ENCODE measurements around the gene ANKRD12.

- TF ChIP-seq BHLHE40 (IDR thresholded peaks at IDR 0.05; ENCODE audit: low read depth, low read length), result no peak
- no peak for TF ChIP-seq CTCF (conservative IDR thresholded peaks at IDR 0.05; ENCODE audit: low read depth, low read length)
- TF ChIP-seq MAFK (IDR thresholded peaks at IDR 0.05; ENCODE audit: low read depth, low read length), result peak; percentile 56
- TF ChIP-seq POLR2A (IDR thresholded peaks at IDR 0.05; ENCODE audit: low read depth, low read length), result no peak
- no peak for TF ChIP-seq CEBPB (IDR thresholded peaks at IDR 0.05; ENCODE audit: low read depth, low read length)
- no peak for TF ChIP-seq SMC3 (IDR thresholded peaks at IDR 0.05; ENCODE audit: low read depth, low read length)
These were observed 79.9 kb downstream of the ANKRD12 start for GRCh38 chr18:9216459-9216858.
